IMR-90 (cell line): ENCODE results near the gene DIP2C. TPM values are rescaled to one million over a fixed set of nuclear protein-coding genes. Genes with fewer than 3 reads are reported as not detected.

Experiments used
- ATAC-seq: fragments of 200-7000 bp; cut with Tn5 transposase; 2 replicates; pipeline ENCODE4 v1.9.1; 2020; ENCODE audit warnings: low read depth, mild to moderate bottlenecking, moderate library complexity
- BruUV-seq: library from RNA; stranded (reverse); fragments of 400-500 nt; replicated peaks from 2 replicates; lab custom pipeline; 2021; lab: Mats Ljungman, UMichigan
- CTCF ChIA-PET: fragments of 300-600 bp; formaldehyde crosslinking; extraction: SDS; loops from one replicate; lab custom pipeline; 2021; ENCODE audit warnings: antibody characterized with exemption; lab: Yijun Ruan, JAX
- POLR2A ChIA-PET: fragments of 300-600 bp; sonication (Branson Sonifier 250); formaldehyde crosslinking; loops from one replicate; lab custom pipeline; 2022; ENCODE audit warnings: antibody characterized with exemption; ENCODE audit not compliant: unreplicated experiment; lab: Charles Lee
- DNase-seq: peaks from one replicate; pipeline ENCODE4 v3.0.0; 2013
- H2AFZ ChIP-seq: replicated peaks from 2 replicates; pipeline ENCODE3; 2013; ENCODE audit warnings: low read length, mild to moderate bottlenecking; ENCODE audit not compliant: poor library complexity
- H2AK5ac ChIP-seq: 2 replicates; pipeline ENCODE4 v1.6.1; 2013; ENCODE audit warnings: low read depth, low read length, inconsistent platforms
- H2AK9ac ChIP-seq: replicated peaks from 2 replicates; pipeline ENCODE3; 2013; ENCODE audit warnings: mild to moderate bottlenecking, low read depth, low read length, moderate library complexity; ENCODE audit not compliant: poor library complexity
- H2BK120ac ChIP-seq: 2 replicates; pipeline ENCODE4 v1.6.1; 2013; ENCODE audit warnings: low read depth, low read length, inconsistent platforms
- H2BK15ac ChIP-seq: 3 replicates; pipeline ENCODE4 v1.6.1; 2013; ENCODE audit warnings: low read depth, low read length, inconsistent platforms
- H2BK20ac ChIP-seq: 2 replicates; pipeline ENCODE4 v1.6.1; 2013; ENCODE audit warnings: low read depth, mild to moderate bottlenecking, inconsistent platforms, low read length, moderate library complexity
- H2BK5ac ChIP-seq: 2 replicates; pipeline ENCODE4 v1.6.1; 2013; ENCODE audit warnings: mild to moderate bottlenecking, low read depth, low read length, inconsistent platforms; ENCODE audit not compliant: poor library complexity, severe bottlenecking
- H3K14ac ChIP-seq: replicated peaks from 2 replicates; pipeline ENCODE4 v1.6.1; 2013; ENCODE audit warnings: low read depth, low read length, inconsistent platforms
- H3K18ac ChIP-seq: 2 replicates; pipeline ENCODE4 v1.6.1; 2013; ENCODE audit warnings: low read depth, low read length, control low read depth
- H3K23ac ChIP-seq: 2 replicates; pipeline ENCODE4 v1.6.1; 2013; ENCODE audit warnings: low read depth, low read length, inconsistent platforms
- H3K27ac ChIP-seq: 2 replicates; pipeline ENCODE4 v1.5.1; 2013; ENCODE audit warnings: mild to moderate bottlenecking, control low read depth, low read length; ENCODE audit not compliant: insufficient read depth
- H3K27me3 ChIP-seq: 2 replicates; pipeline ENCODE4 v1.6.1; 2013; ENCODE audit warnings: low read length; ENCODE audit not compliant: control insufficient read depth, insufficient read depth
- H3K36me3 ChIP-seq: 2 replicates; pipeline ENCODE4 v1.6.1; 2013; ENCODE audit warnings: low read length, mixed read lengths; ENCODE audit not compliant: control insufficient read depth, insufficient read depth
- H3K4ac ChIP-seq: 2 replicates; pipeline ENCODE4 v1.6.1; 2013; ENCODE audit warnings: low read depth, low read length, inconsistent platforms
- H3K4me1 ChIP-seq: 2 replicates; pipeline ENCODE4 v1.6.1; 2013; ENCODE audit warnings: low read length, mixed read lengths; ENCODE audit not compliant: control insufficient read depth, insufficient read depth
- H3K4me2 ChIP-seq: 2 replicates; pipeline ENCODE4 v1.6.1; 2013; ENCODE audit warnings: low read depth, mild to moderate bottlenecking, control low read depth, low read length, moderate library complexity
- H3K4me3 ChIP-seq: 2 replicates; pipeline ENCODE4 v1.5.1; 2013; ENCODE audit warnings: low read depth, mild to moderate bottlenecking, control low read depth, low read length, moderate library complexity; ENCODE audit not compliant: insufficient read depth
- H3K56ac ChIP-seq: 2 replicates; pipeline ENCODE4 v1.6.1; 2013; ENCODE audit warnings: low read length, inconsistent platforms; ENCODE audit not compliant: insufficient read depth; ENCODE audit errors: extremely low read depth
- H3K79me1 ChIP-seq, 2 experiments: 2 replicates each; pipeline ENCODE4 v1.6.1; 2013; ENCODE audit warnings: low read length in 2 of 2, inconsistent platforms in 1 of 2, low read depth in 1 of 2
- H3K9ac ChIP-seq: 2 replicates; pipeline ENCODE4 v1.6.1; 2013; ENCODE audit warnings: low read depth, low read length, control low read depth
- H3K9me1 ChIP-seq: 2 replicates; pipeline ENCODE4 v1.6.1; 2013; ENCODE audit warnings: low read length, inconsistent platforms; ENCODE audit not compliant: insufficient read depth
- H3K9me3 ChIP-seq: 2 replicates; pipeline ENCODE4 v1.6.1; 2013; ENCODE audit warnings: low read length; ENCODE audit not compliant: control insufficient read depth, insufficient read depth
- H4K20me1 ChIP-seq: 2 replicates; pipeline ENCODE4 v1.6.1; 2013; ENCODE audit warnings: low read length, inconsistent platforms; ENCODE audit not compliant: insufficient read depth
- H4K5ac ChIP-seq: 2 replicates; pipeline ENCODE4 v1.6.1; 2013; ENCODE audit warnings: mild to moderate bottlenecking, low read depth, low read length, control low read depth
- H4K8ac ChIP-seq, 2 experiments: 2 replicates each; pipeline ENCODE4 v1.6.1; 2013; ENCODE audit warnings: low read depth in 2 of 2, low read length in 2 of 2, control low read depth in 1 of 2, inconsistent platforms in 1 of 2
- H4K91ac ChIP-seq: 2 replicates; pipeline ENCODE4 v1.6.1; 2013; ENCODE audit warnings: low read depth, low read length, inconsistent platforms; ENCODE audit not compliant: insufficient read depth
- BHLHE40 ChIP-seq: fragments of 150-350 bp; IDR thresholded peaks from 2 replicates; pipeline ENCODE4 v1.6.1; 2016; ENCODE audit warnings: mild to moderate bottlenecking, low read depth, low read length
- CEBPB ChIP-seq: IDR thresholded peaks from 2 replicates; pipeline ENCODE4 v1.6.1; 2012; ENCODE audit warnings: low read depth, low read length, improper control_type of control experiment
- CHD1 ChIP-seq: IDR thresholded peaks from 2 replicates; pipeline ENCODE4 v1.6.1; 2012; ENCODE audit warnings: low read depth, low read length, improper control_type of control experiment
- FOS ChIP-seq: fragments of 150-350 bp; IDR thresholded peaks from 2 replicates; pipeline ENCODE4 v1.6.1; 2016; ENCODE audit warnings: low read depth, low read length
- MAFK ChIP-seq: IDR thresholded peaks from 2 replicates; pipeline ENCODE4 v1.6.1; 2012; ENCODE audit warnings: low read depth, low read length, improper control_type of control experiment
- MAZ ChIP-seq: IDR thresholded peaks from 2 replicates; pipeline ENCODE4 v1.6.1; 2012; ENCODE audit warnings: low read depth, mild to moderate bottlenecking, low read length, improper control_type of control experiment, moderate library complexity, borderline replicate concordance
- MXI1 ChIP-seq: IDR thresholded peaks from 2 replicates; pipeline ENCODE4 v1.6.1; 2012; ENCODE audit warnings: low read depth, mild to moderate bottlenecking, low read length, moderate library complexity, borderline replicate concordance
- POLR2A ChIP-seq: IDR thresholded peaks from 2 replicates; pipeline ENCODE4 v1.6.1; 2012; ENCODE audit warnings: mild to moderate bottlenecking, low read depth, low read length
- RAD21 ChIP-seq: IDR thresholded peaks from 2 replicates; pipeline ENCODE4 v1.6.1; 2012; ENCODE audit warnings: low read length, improper control_type of control experiment
- RFX5 ChIP-seq: IDR thresholded peaks from 2 replicates; pipeline ENCODE4 v1.8.0; 2012; ENCODE audit warnings: low read depth, mild to moderate bottlenecking, low read length, moderate library complexity
- SMC3 ChIP-seq: fragments of 150-350 bp; IDR thresholded peaks from 2 replicates; pipeline ENCODE4 v1.6.1; 2016; ENCODE audit warnings: low read depth, mild to moderate bottlenecking, antibody characterized with exemption, low read length, moderate library complexity
- WGBS, 2 experiments: methylation state at CpG; one replicate each; pipeline versions ENCODE4 v1.1.5 to v1.1.7; 2013; ENCODE audit warnings: missing lambda C conversion rate in 2 of 2; ENCODE audit not compliant: insufficient read length in 1 of 2; ENCODE audit errors: extremely low coverage in 2 of 2; 5-methylcytosine and 5-hydroxymethylcytosine counted together
- dilution Hi-C: fragments of 300-500 bp; cut with HindIII; formaldehyde crosslinking; loops from one replicate; pipeline ENCODE4 v1.14.3; 2018; ENCODE audit warnings: low sequenced_read_pairs; ENCODE audit not compliant: unreplicated experiment
- in situ Hi-C: fragments of 300-500 bp; cut with MboI; formaldehyde crosslinking; loops from 3 replicates; pipeline ENCODE4 v1.14.3; 2019; ENCODE audit warnings: low sequenced_read_pairs, inconsistent platforms, mixed read lengths
- intact Hi-C: fragments of 100-400 bp; cut with micrococcal nuclease; formaldehyde crosslinking; loops from 2 replicates; pipeline ENCODE4 v1.10.0; 2022
- polyA plus RNA-seq, 3 experiments: library from polyadenylated mRNA; depleted of rRNA; stranded (reverse); fragments of >200 nt; gene quantifications; 2 replicates each; pipeline ENCODE4 v1.2.3, GENCODE V29; 2012; ENCODE audit warnings: low replicate concordance in 1 of 3
- total RNA-seq: library from RNA; depleted of rRNA; stranded (reverse); fragments of >200 nt; gene quantifications from 2 replicates; pipeline ENCODE4 v1.2.3, GENCODE V29; 2012
- TF ChIP-seq, protein P1 (sequence below): fragments of 150-350 bp; IDR thresholded peaks from 2 replicates; pipeline ENCODE4 v1.6.1; 2017; ENCODE audit warnings: mild to moderate bottlenecking, antibody characterized with exemption, low read length, low read depth
- TF ChIP-seq, protein P2 (sequence below): conservative IDR thresholded peaks from 2 replicates; pipeline ENCODE4 v1.5.1; 2012; ENCODE audit warnings: mild to moderate bottlenecking, low read depth, low read length, improper control_type of control experiment
- TF ChIP-seq, protein P3 (sequence below): fragments of 150-350 bp; IDR thresholded peaks from 2 replicates; pipeline ENCODE4 v1.6.1; 2016; ENCODE audit warnings: low read depth, mild to moderate bottlenecking, low read length, moderate library complexity, borderline replicate concordance

The DIP2C gene
- total and polyA plus RNA-seq, 2 of the 4 experiments (the other 2 are of a cell fraction), result 8.6 to 17.3 TPM

DNA sequence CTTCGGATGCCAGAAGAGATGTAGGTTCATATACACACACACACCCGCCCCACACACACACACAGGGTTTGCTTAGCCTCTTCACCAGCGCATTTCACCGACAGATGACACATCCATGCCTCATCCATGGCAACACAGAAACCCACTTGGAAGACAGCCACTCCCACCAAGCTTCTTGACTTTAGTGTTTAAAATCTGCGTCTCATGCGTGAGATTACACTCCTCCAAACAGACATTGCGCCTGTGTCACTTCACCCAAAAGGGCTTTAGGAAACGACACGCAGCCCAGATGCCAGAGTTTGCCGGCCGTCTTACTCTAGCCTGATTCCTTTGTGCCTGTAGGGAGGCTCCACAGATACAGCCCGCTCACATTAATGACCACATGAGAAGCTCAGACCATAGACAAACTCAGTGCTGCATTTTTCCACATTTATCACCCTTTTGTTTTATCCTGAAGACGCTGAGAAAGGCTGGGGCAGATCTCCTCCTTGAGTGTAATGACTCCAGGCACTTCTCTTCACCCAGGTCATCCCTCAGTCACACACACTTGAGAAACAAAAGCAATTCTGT lies 73.8 kb downstream of the DIP2C start:
- intact Hi-C loops (no loop called here), in situ Hi-C loops (no loop called here), dilution Hi-C loops (no loop called here)
- H3K23ac ChIP-seq, result peak overlapping the region; percentile 42; the same call in 1 of the 2 replicates
- no peaks in the 10 kb centered on the region for H3K27me3 ChIP-seq
- H2BK20ac ChIP-seq, result peak overlapping the region; percentile 25; the same call in 1 of the 2 replicates
- peak overlapping the region; percentile 49 for H2AFZ ChIP-seq
- H2BK15ac ChIP-seq, result 0 out of 3 replicates have a peak overlapping the region, but pooled peaks have one; percentile 6
- ATAC-seq (peak; percentile 88), DNase-seq (peak; percentile 98)
- peak overlapping the region; percentile 67 for H3K4me2 ChIP-seq
- peaks cover 81% of the 10 kb centered on the region for H4K20me1 ChIP-seq
- H4K91ac ChIP-seq, result peak overlapping the region; percentile 7; the same call in 1 of the 2 replicates
- H3K9me3 ChIP-seq, result no peaks in the 10 kb centered on the region
- H3K4me1 ChIP-seq, result peaks cover 40% of the 10 kb centered on the region
- no peak overlapping the region for H4K5ac ChIP-seq
- peaks cover 37 to 96% of the 10 kb centered on the region in 2 experiments for H3K79me1 ChIP-seq
- ChIA-PET CTCF (no interaction called here), POLR2A (no interaction called here)
- H3K14ac ChIP-seq, result peak overlapping the region; percentile 54
- peak overlapping the region; percentile 18; the same call in 1 of the 2 replicates for H3K27ac ChIP-seq
- H2BK120ac ChIP-seq, result no peak overlapping the region; the same call in 1 of the 2 replicates
- no TSS peak for BruUV-seq
- H2AK9ac ChIP-seq, result peak overlapping the region; percentile 80
- H2BK5ac ChIP-seq, result peak overlapping the region; percentile 20
- peak overlapping the region; percentile 18; the same call in 1 of the 2 replicates for H2AK5ac ChIP-seq
- peaks cover 50% of the 10 kb centered on the region for H3K9me1 ChIP-seq
- H3K4ac ChIP-seq, result peak overlapping the region; percentile 46
- WGBS, 2 experiments, result 8% methylated on average over 2 of the region's 13 CpGs; no CpG with 5 or more reads in 1 of the 2 experiments
- peak overlapping the region in 1 of 2 experiments; percentile 23; a peak in 1 of 4 replicates for H4K8ac ChIP-seq
- no peak overlapping the region for H3K4me3 ChIP-seq
- H3K36me3 ChIP-seq, result no peaks in the 10 kb centered on the region
- no peak overlapping the region; the same call in 1 of the 2 replicates for H3K56ac ChIP-seq
- peak overlapping the region; percentile 6; the same call in 1 of the 2 replicates for H3K18ac ChIP-seq
- peak overlapping the region; percentile 23; the same call in 1 of the 2 replicates for H3K9ac ChIP-seq
- no peak; the same call in 1 of the 2 replicates for TF ChIP-seq RFX5
- TF ChIP-seq BHLHE40, result no peak
- TF ChIP-seq SMC3, result peak; percentile 18
- TF ChIP-seq, protein P1, sequence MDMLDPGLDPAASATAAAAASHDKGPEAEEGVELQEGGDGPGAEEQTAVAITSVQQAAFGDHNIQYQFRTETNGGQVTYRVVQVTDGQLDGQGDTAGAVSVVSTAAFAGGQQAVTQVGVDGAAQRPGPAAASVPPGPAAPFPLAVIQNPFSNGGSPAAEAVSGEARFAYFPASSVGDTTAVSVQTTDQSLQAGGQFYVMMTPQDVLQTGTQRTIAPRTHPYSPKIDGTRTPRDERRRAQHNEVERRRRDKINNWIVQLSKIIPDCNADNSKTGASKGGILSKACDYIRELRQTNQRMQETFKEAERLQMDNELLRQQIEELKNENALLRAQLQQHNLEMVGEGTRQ, result no peak
- peak; percentile 62 for TF ChIP-seq CEBPB
- TF ChIP-seq MAFK, result no peak
- 0 out of 2 replicates have a peak, but pooled peaks have one; percentile 31 for TF ChIP-seq MAZ
- TF ChIP-seq RAD21, result no peak
- peak; percentile 94 for TF ChIP-seq FOS
- TF ChIP-seq, protein P2, sequence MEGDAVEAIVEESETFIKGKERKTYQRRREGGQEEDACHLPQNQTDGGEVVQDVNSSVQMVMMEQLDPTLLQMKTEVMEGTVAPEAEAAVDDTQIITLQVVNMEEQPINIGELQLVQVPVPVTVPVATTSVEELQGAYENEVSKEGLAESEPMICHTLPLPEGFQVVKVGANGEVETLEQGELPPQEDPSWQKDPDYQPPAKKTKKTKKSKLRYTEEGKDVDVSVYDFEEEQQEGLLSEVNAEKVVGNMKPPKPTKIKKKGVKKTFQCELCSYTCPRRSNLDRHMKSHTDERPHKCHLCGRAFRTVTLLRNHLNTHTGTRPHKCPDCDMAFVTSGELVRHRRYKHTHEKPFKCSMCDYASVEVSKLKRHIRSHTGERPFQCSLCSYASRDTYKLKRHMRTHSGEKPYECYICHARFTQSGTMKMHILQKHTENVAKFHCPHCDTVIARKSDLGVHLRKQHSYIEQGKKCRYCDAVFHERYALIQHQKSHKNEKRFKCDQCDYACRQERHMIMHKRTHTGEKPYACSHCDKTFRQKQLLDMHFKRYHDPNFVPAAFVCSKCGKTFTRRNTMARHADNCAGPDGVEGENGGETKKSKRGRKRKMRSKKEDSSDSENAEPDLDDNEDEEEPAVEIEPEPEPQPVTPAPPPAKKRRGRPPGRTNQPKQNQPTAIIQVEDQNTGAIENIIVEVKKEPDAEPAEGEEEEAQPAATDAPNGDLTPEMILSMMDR, result no peak
- TF ChIP-seq, protein P3, sequence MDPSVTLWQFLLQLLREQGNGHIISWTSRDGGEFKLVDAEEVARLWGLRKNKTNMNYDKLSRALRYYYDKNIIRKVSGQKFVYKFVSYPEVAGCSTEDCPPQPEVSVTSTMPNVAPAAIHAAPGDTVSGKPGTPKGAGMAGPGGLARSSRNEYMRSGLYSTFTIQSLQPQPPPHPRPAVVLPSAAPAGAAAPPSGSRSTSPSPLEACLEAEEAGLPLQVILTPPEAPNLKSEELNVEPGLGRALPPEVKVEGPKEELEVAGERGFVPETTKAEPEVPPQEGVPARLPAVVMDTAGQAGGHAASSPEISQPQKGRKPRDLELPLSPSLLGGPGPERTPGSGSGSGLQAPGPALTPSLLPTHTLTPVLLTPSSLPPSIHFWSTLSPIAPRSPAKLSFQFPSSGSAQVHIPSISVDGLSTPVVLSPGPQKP, result no peak
- no peak for TF ChIP-seq CHD1
- TF ChIP-seq POLR2A, result peak; percentile 73
- TF ChIP-seq MXI1, result peak; percentile 65; the same call in 1 of the 2 replicates
